BJ (cell line): Measurements from ENCODE around the gene SELENOP. TPM values are rescaled to one million over a fixed set of nuclear protein-coding genes. Genes with fewer than 3 reads are reported as not detected.

ENCODE experiments used
- CTCF ChIA-PET: fragments of 350-600 bp; formaldehyde crosslinking; extraction: SDS; loops from one replicate; lab custom pipeline; 2021; ENCODE audit warnings: antibody characterized with exemption, inconsistent platforms; lab: Yijun Ruan, JAX
- POLR2A ChIA-PET: fragments of 300-600 bp; sonication (Branson Sonifier 250); formaldehyde crosslinking; extraction: SDS; loops from one replicate; lab custom pipeline; 2021; ENCODE audit warnings: antibody characterized with exemption; lab: Charles Lee
- DNase-seq: peaks from one replicate; pipeline ENCODE4 v3.0.0-alpha.2; 2011; ENCODE audit warnings: low read depth
- H3K27me3 ChIP-seq: 2 replicates; pipeline ENCODE4 v1.6.0; 2011; ENCODE audit warnings: low read length; ENCODE audit not compliant: control insufficient read depth, insufficient read depth
- H3K36me3 ChIP-seq: 2 replicates; pipeline ENCODE4 v1.5.1; 2011; ENCODE audit warnings: low read length; ENCODE audit not compliant: control insufficient read depth, insufficient read depth
- H3K4me3 ChIP-seq: 2 replicates; pipeline ENCODE4 v1.5.1; 2011; ENCODE audit warnings: low read depth, mild to moderate bottlenecking, control low read depth, low read length
- CTCF ChIP-seq: IDR thresholded peaks from 2 replicates; pipeline ENCODE4 v1.5.1; 2011; ENCODE audit warnings: low read depth, mild to moderate bottlenecking, control low read depth, inconsistent platforms, low read length, moderate library complexity; ENCODE audit not compliant: insufficient read depth
- polyA plus RNA-seq: library from polyadenylated mRNA; depleted of rRNA; stranded (reverse); fragments of >200 nt; gene quantifications from 2 replicates; pipeline ENCODE4 v1.2.3, GENCODE V29; 2011

The SELENOP gene
- polyA plus RNA-seq, 1 experiment = 4.4 TPM

DNA sequence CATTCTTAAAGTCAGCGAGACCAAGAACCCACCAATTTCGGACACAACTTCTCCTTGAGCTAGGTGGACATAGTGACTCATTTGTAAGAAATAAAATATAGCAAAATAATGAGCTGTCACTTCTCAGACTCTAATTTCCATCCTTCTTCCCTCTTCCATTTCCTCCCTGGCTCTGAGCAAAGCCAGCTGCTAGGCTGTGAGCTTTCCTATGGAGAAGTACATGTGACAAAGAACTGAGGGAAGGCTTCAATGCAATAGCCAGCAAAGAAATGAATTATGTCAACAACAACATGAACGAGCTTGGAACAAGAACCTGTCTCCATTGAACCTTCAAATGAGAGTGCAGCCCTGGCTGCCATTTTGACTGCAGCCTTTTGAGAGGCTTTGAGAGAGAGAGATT, 25.9 kb upstream of the SELENOP start:
- Histone ChIP-seq H3K4me3 (no peak overlapping the region), H3K36me3 (no peaks in the 10 kb centered on the region), H3K27me3 (no peaks in the 10 kb centered on the region)
- POLR2A ChIA-PET = no interaction called here
- CTCF ChIA-PET = interaction anchor here (1.7 kb wide), 1 partner anchor 17 kb away, joined by 7 read pairs; no protein-coding TSS in a partner anchor
- no peak for DNase-seq
- TF ChIP-seq CTCF = no peak

GRCh38 chr5:42836070-42836769, 24.5 kb upstream of the SELENOP start:
- TF ChIP-seq CTCF = no peak
- no peak for DNase-seq
- POLR2A ChIA-PET = no interaction called here
- Histone ChIP-seq H3K36me3 (no peaks in the 10 kb centered on the region), H3K27me3 (no peaks in the 10 kb centered on the region), H3K4me3 (no peak overlapping the region)
- CTCF ChIA-PET = interaction anchor here (1.7 kb wide), 1 partner anchor 16 kb away, joined by 7 read pairs; no protein-coding TSS in a partner anchor

DNA sequence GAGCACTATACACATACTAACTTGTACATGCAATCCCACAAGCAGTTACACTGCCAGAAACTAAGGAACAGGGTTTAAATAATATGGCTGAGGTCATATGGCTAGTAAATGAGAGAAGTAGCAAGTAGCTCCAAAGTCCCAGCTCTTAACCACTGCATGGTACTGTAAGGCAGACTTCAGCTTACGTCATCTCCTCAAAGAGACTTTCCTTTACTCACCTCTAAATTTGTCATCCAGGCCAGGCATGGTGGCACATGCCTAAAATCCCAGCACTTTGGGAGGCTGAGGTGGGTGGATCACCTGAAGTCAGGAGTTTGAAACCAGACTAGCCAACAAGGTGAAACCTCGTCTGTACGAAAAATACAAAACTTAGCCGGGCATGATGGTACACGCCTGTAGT, 20.4 kb upstream of the SELENOP start:
- DNase-seq = no peak
- POLR2A ChIA-PET = no interaction called here
- no peak for TF ChIP-seq CTCF
- Histone ChIP-seq H3K4me3 (no peak overlapping the region), H3K36me3 (no peaks in the 10 kb centered on the region), H3K27me3 (no peaks in the 10 kb centered on the region)
- CTCF ChIA-PET = interaction anchor here (1.3 kb wide), 1 partner anchor 11 kb away, joined by 3 read pairs; no protein-coding TSS in a partner anchor

DNA sequence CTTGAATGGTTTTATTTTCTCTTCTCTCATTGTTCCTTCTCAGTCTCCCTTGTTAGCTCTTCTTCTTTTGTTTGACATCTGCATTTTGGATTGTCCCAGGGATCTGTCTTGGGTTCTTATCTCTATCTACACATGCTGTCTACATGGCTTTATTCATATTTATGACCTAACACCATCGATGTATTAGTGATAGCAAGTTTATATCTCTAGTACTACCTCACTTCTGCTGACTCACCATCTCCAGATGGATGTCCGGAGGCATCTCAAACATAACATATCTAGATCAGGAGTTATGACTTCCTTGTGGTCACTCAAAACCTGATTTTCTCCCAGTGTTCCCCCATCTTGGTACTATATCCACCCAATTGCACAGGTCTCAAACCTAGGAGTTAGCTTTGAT, 19.2 kb upstream of the SELENOP start:
- TF ChIP-seq CTCF = no peak
- CTCF ChIA-PET = interaction anchor here (1.3 kb wide), 1 partner anchor 26 kb away, joined by 4 read pairs; no protein-coding TSS in a partner anchor

GRCh38 chr5:42828671-42829070, 17.0 kb upstream of the SELENOP start:
- ChIA-PET CTCF (no interaction called here), POLR2A (no interaction called here)
- no peak overlapping the region for H3K4me3 ChIP-seq
- H3K36me3 ChIP-seq = no peaks in the 10 kb centered on the region
- TF ChIP-seq CTCF = no peak
- no peaks in the 10 kb centered on the region for H3K27me3 ChIP-seq
- no peak for DNase-seq

More for the DNA sequence above, 19.2 kb upstream of the SELENOP start:
- Histone ChIP-seq H3K4me3 (no peak overlapping the region), H3K27me3 (no peaks in the 10 kb centered on the region), H3K36me3 (no peaks in the 10 kb centered on the region)
- POLR2A ChIA-PET = no interaction called here
- DNase-seq = no peak
